SK-N-SH (cell line): Measurements from ENCODE around the gene EBF3. TPM values are rescaled to one million over a fixed set of nuclear protein-coding genes. Genes with fewer than 3 reads are reported as not detected.

Experiments
- CTCF ChIA-PET: fragments of 300-600, 350-600 bp; formaldehyde crosslinking; extraction: SDS; loops from one replicate; lab custom pipeline; 2021; lab: Yijun Ruan, JAX
- POLR2A ChIA-PET: fragments of 350-600 bp; sonication (Branson Sonifier 250); formaldehyde crosslinking; extraction: SDS; loops from one replicate; lab custom pipeline; 2020; ENCODE audit warnings: antibody characterized with exemption, inconsistent platforms; lab: Yijun Ruan, JAX
- DNase-seq: peaks from one replicate; pipeline ENCODE4 v3.0.0; 2012
- H2AFZ ChIP-seq: fragments of 200-600 bp; sonication (generic); 2 replicates; pipeline ENCODE4 v1.8.1; 2016; ENCODE audit warnings: antibody characterized with exemption, mild to moderate bottlenecking, low read depth
- H3F3A ChIP-seq: fragments of 200-600 bp; sonication (generic); replicated peaks from 2 replicates; pipeline ENCODE3; 2016; ENCODE audit warnings: antibody characterized with exemption, mild to moderate bottlenecking; ENCODE audit not compliant: insufficient read depth
- H3K27ac ChIP-seq, 2 experiments: fragments of 200-500 bp in 1 of 2; fragments of 200-600 bp in 1 of 2; sonication (Bioruptor generic) in 1 of 2; sonication (generic), shearing (Covaris generic) in 1 of 2; 2 replicates each; pipeline versions ENCODE4 v1.5.1 to v1.6.1; 2014 to 2016; ENCODE audit warnings: low read depth in 2 of 2, inconsistent platforms in 1 of 2, low read length in 1 of 2, mild to moderate bottlenecking in 1 of 2, mixed read lengths in 1 of 2
- H3K27me3 ChIP-seq: fragments of 200-600 bp; sonication (generic), shearing (Covaris generic); 2 replicates; pipeline ENCODE4 v1.6.1; 2016; ENCODE audit warnings: mixed run types; ENCODE audit not compliant: insufficient read depth
- H3K36me3 ChIP-seq, 2 experiments: fragments of 200-500 bp in 1 of 2; fragments of 200-600 bp in 1 of 2; sonication (Bioruptor generic) in 1 of 2; sonication (generic) in 1 of 2; replicated peaks in 1 of 2; 2 replicates each; pipeline versions ENCODE3 to v1.5.1; 2014 to 2016; ENCODE audit warnings: low read length in 1 of 2, mild to moderate bottlenecking in 1 of 2; ENCODE audit not compliant: insufficient read depth in 2 of 2, control insufficient read depth in 1 of 2
- H3K4me1 ChIP-seq, 2 experiments: fragments of 200-500 bp in 1 of 2; fragments of 200-600 bp in 1 of 2; sonication (Bioruptor generic) in 1 of 2; sonication (generic), shearing (Covaris generic) in 1 of 2; 2 replicates each; pipeline versions ENCODE4 v1.5.1 to v1.6.1; 2014 to 2016; ENCODE audit warnings: low read depth in 1 of 2, low read length in 1 of 2, mixed run types in 1 of 2; ENCODE audit not compliant: insufficient read depth in 2 of 2, control insufficient read depth in 1 of 2
- H3K4me2 ChIP-seq: fragments of 200-600 bp; sonication (generic), shearing (Covaris generic); 2 replicates; pipeline ENCODE4 v1.6.1; 2017; ENCODE audit warnings: mixed run types
- H3K4me3 ChIP-seq, 2 experiments: fragments of 200-500 bp in 1 of 2; fragments of 200-600 bp in 1 of 2; sonication (Bioruptor generic) in 1 of 2; sonication (generic), shearing (Covaris generic) in 1 of 2; 2 replicates each; pipeline versions ENCODE4 v1.5.1 to v1.8.1; 2014 to 2016; ENCODE audit warnings: low read depth in 2 of 2, inconsistent platforms in 1 of 2, low read length in 1 of 2, mild to moderate bottlenecking in 1 of 2, mixed read lengths in 1 of 2, moderate library complexity in 1 of 2
- H3K79me2 ChIP-seq: fragments of 200-600 bp; sonication (generic); 2 replicates; pipeline ENCODE4 v1.8.1; 2017; ENCODE audit warnings: mild to moderate bottlenecking; ENCODE audit not compliant: insufficient read depth
- H3K9ac ChIP-seq: fragments of 200-600 bp; sonication (generic); 2 replicates; pipeline ENCODE4 v1.6.1; 2017; ENCODE audit warnings: mixed run types
- H3K9me2 ChIP-seq: fragments of 200-600 bp; sonication (generic); 2 replicates; pipeline ENCODE4 v1.6.1; 2017; ENCODE audit warnings: mixed run types
- H3K9me3 ChIP-seq: fragments of 200-600 bp; sonication (generic); 2 replicates; pipeline ENCODE4 v1.6.1; 2017; ENCODE audit warnings: mixed run types, mild to moderate bottlenecking, moderate library complexity
- H4K20me1 ChIP-seq: fragments of 200-600 bp; sonication (generic); 2 replicates; pipeline ENCODE4 v1.6.1; 2017; ENCODE audit warnings: mild to moderate bottlenecking, mixed run types; ENCODE audit not compliant: insufficient read depth
- EP300 ChIP-seq, 2 experiments: IDR thresholded peaks; 2 replicates each; pipeline versions ENCODE4 v1.4.0 to v1.6.1; 2012; ENCODE audit warnings: borderline replicate concordance in 1 of 2, low read depth in 1 of 2, low read length in 1 of 2
- EZH2phosphoT487 ChIP-seq: fragments of 200-600 bp; sonication (generic); IDR thresholded peaks from 2 replicates; pipeline ENCODE4 v1.6.1; 2017; ENCODE audit warnings: low read depth, mixed run types, mild to moderate bottlenecking, antibody characterized with exemption, moderate library complexity, borderline replicate concordance
- FOXJ3 ChIP-seq: sonication (generic); formaldehyde crosslinking; IDR thresholded peaks from 2 replicates; pipeline ENCODE4 v1.5.1; 2020; ENCODE audit warnings: mild to moderate bottlenecking, missing genetic modification reagents
- GABPA ChIP-seq: IDR thresholded peaks from 2 replicates; pipeline ENCODE4 v1.4.0; 2012; ENCODE audit warnings: low read depth, mild to moderate bottlenecking
- GATA2 ChIP-seq: sonication (generic); formaldehyde crosslinking; IDR thresholded peaks from 2 replicates; pipeline ENCODE4 v1.5.0; 2020; ENCODE audit warnings: mild to moderate bottlenecking, missing genetic modification reagents
- MEF2A ChIP-seq: IDR thresholded peaks from 2 replicates; pipeline ENCODE4 v1.4.0; 2012; ENCODE audit warnings: low read depth, borderline replicate concordance
- MXI1 ChIP-seq: IDR thresholded peaks from 2 replicates; pipeline ENCODE4 v1.6.1; 2012; ENCODE audit warnings: mild to moderate bottlenecking, low read depth, low read length, improper control_type of control experiment
- NFIC ChIP-seq: IDR thresholded peaks from 2 replicates; pipeline ENCODE4 v1.4.0; 2012; ENCODE audit warnings: borderline replicate concordance
- NRF1 ChIP-seq: IDR thresholded peaks from 2 replicates; pipeline ENCODE4 v1.6.1; 2012; ENCODE audit warnings: low read depth, mild to moderate bottlenecking, low read length
- RCOR1 ChIP-seq: fragments of 150-350 bp; IDR thresholded peaks from 2 replicates; pipeline ENCODE4 v1.6.1; 2017; ENCODE audit warnings: antibody characterized with exemption, low read length
- RFX5 ChIP-seq: IDR thresholded peaks from 2 replicates; pipeline ENCODE4 v1.6.1; 2012; ENCODE audit warnings: mild to moderate bottlenecking, improper control_type of control experiment, low read length
- RXRA ChIP-seq: IDR thresholded peaks from 2 replicates; pipeline ENCODE4 v1.4.0; 2012; ENCODE audit warnings: low read depth, mild to moderate bottlenecking, borderline replicate concordance
- SIN3A ChIP-seq: IDR thresholded peaks from 2 replicates; pipeline ENCODE4 v1.6.1; 2012; ENCODE audit warnings: low read depth, mild to moderate bottlenecking, low read length, moderate library complexity, borderline replicate concordance
- SMC3 ChIP-seq: IDR thresholded peaks from 2 replicates; pipeline ENCODE4 v1.6.1; 2012; ENCODE audit warnings: low read depth, low read length, improper control_type of control experiment
- TCF12 ChIP-seq: IDR thresholded peaks from 2 replicates; pipeline ENCODE4 v1.4.0; 2012
- WGBS: methylation state at CpG from one replicate; pipeline ENCODE4 v1.1.6; 2017; ENCODE audit warnings: low lambda C conversion rate; 5-methylcytosine and 5-hydroxymethylcytosine counted together
- polyA plus RNA-seq, 3 experiments: library from polyadenylated mRNA; depleted of rRNA; stranded (reverse); fragments of >200 nt; gene quantifications; 2 replicates each; pipeline ENCODE4 v1.2.3, GENCODE V29; 2012
- TF ChIP-seq, protein P1 (sequence below): fragments of 200-600 bp; sonication (generic); IDR thresholded peaks from 2 replicates; pipeline ENCODE4 v1.6.1; 2017; ENCODE audit warnings: antibody characterized with exemption, mild to moderate bottlenecking, moderate library complexity
- TF ChIP-seq, protein P2 (sequence below): fragments of 150-350 bp; IDR thresholded peaks from 2 replicates; pipeline ENCODE4 v1.6.1; 2016; ENCODE audit warnings: mild to moderate bottlenecking, low read depth, low read length
- TF ChIP-seq, protein P3 (sequence below): IDR thresholded peaks from 2 replicates; pipeline ENCODE4 v1.4.0; 2012; ENCODE audit warnings: low read depth, borderline replicate concordance
- TF ChIP-seq, protein P4 (sequence below): IDR thresholded peaks from 2 replicates; pipeline ENCODE4 v1.4.0; 2012; ENCODE audit warnings: low read depth, borderline replicate concordance

The EBF3 gene
- polyA plus RNA-seq, 1 of the 3 experiments (the other 2 are of a cell fraction) = not detected

DNA sequence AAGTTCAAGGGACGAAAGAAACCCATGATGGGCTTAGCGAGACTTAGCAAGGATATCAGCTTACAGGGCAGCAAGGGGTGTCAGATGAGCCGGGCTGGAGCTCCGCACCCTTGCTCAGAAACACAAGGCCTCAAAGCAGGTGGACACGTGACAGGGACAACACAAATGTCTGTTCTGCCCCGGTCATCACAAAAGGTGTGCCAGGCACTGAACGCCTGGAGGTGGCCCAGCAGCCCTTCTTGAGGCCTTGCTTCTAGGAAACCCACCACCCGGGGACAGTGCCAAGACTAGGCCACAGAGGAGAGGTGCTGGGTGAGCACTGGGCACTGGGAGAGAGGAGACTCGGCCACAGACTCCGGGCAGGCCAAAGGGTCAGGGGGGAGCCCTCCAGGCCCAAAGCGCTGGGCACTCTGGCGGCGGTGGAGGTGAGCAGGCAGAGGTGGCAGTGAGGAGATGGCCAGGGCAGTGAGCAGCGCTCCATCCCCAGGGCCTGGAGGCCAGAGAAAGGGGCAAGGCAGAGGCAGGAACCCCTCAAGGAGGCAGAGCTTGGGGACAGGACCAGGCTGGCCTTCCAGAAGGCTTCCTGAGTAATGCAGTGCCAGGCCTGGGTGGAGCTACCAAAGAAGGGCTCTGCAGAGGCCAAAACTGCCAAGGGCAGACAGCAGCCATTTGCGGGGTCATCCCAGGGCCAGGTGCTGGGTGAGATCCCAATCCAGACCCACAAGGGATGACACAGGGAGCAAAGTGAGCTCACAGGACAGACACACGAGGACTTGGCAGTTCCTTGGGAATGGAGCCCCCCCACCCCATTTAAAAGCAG lies 22.7 kb downstream of the EBF3 start (continued):
- TF ChIP-seq, protein P1, sequence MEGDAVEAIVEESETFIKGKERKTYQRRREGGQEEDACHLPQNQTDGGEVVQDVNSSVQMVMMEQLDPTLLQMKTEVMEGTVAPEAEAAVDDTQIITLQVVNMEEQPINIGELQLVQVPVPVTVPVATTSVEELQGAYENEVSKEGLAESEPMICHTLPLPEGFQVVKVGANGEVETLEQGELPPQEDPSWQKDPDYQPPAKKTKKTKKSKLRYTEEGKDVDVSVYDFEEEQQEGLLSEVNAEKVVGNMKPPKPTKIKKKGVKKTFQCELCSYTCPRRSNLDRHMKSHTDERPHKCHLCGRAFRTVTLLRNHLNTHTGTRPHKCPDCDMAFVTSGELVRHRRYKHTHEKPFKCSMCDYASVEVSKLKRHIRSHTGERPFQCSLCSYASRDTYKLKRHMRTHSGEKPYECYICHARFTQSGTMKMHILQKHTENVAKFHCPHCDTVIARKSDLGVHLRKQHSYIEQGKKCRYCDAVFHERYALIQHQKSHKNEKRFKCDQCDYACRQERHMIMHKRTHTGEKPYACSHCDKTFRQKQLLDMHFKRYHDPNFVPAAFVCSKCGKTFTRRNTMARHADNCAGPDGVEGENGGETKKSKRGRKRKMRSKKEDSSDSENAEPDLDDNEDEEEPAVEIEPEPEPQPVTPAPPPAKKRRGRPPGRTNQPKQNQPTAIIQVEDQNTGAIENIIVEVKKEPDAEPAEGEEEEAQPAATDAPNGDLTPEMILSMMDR = no peak
- TF ChIP-seq, protein P2, sequence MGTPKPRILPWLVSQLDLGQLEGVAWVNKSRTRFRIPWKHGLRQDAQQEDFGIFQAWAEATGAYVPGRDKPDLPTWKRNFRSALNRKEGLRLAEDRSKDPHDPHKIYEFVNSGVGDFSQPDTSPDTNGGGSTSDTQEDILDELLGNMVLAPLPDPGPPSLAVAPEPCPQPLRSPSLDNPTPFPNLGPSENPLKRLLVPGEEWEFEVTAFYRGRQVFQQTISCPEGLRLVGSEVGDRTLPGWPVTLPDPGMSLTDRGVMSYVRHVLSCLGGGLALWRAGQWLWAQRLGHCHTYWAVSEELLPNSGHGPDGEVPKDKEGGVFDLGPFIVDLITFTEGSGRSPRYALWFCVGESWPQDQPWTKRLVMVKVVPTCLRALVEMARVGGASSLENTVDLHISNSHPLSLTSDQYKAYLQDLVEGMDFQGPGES = no peak
- no peak for TF ChIP-seq TCF12
- no peak for TF ChIP-seq RFX5
- no peak for TF ChIP-seq SMC3
- no peak for TF ChIP-seq SIN3A
- no peak for TF ChIP-seq MEF2A
- no peak for TF ChIP-seq GABPA
- TF ChIP-seq MXI1 = no peak
- TF ChIP-seq, protein P3, sequence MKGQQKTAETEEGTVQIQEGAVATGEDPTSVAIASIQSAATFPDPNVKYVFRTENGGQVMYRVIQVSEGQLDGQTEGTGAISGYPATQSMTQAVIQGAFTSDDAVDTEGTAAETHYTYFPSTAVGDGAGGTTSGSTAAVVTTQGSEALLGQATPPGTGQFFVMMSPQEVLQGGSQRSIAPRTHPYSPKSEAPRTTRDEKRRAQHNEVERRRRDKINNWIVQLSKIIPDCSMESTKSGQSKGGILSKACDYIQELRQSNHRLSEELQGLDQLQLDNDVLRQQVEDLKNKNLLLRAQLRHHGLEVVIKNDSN = no peak
- no peak for TF ChIP-seq EP300 (IDR thresholded peaks at IDR 0.05; ENCODE audit: borderline replicate concordance in 1 of 2, low read depth in 1 of 2, low read length in 1 of 2)

DNA sequence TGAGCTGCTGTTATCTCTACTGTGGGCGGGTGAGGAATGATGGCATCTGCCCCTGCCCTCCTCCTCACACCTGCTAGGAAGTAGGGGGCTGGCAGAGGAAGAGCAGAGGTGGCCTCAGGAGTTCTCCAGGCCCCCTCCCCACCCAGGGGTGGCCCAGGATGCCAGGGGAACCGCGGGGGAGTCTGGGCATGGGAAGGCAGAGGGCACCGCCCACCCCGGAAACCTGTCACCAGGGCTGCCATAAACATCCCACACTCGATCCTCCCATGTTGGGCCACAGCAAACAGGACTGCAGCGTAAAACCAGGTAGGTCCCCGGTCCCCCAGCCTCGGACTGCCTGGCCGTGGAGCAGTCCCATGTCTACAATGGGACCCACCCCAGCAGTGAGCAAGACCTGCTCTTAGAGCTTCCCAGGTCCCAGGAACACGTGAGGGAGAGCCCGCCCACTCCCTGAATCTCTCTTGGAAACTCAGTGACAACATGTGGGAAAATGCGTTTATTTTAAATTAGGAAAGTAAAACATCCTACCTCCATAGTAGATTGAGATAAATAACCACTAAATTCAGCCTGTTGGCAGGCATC lies 23.4 kb downstream of the EBF3 start:
- H3K9me2 ChIP-seq = no peaks in the 10 kb centered on the region
- H3K36me3 ChIP-seq = no peaks in the 10 kb centered on the region
- H3K4me3 ChIP-seq = no peak overlapping the region
- H3K4me2 ChIP-seq = no peak overlapping the region
- peaks cover 0 to 15% of the 10 kb centered on the region in 2 experiments; a peak in 1 of 4 replicates for H3K4me1 ChIP-seq
- no peaks in the 10 kb centered on the region for H3F3A ChIP-seq
- no peak for DNase-seq
- ChIA-PET POLR2A (no interaction called here), CTCF (interaction anchor here (2.6 kb wide), 1 partner anchor 28 kb away, joined by 8 read pairs; no protein-coding TSS in a partner anchor)
- H3K27ac ChIP-seq = no peak overlapping the region
- H2AFZ ChIP-seq = no peak overlapping the region
- H3K79me2 ChIP-seq = no peaks in the 10 kb centered on the region
- no peaks in the 10 kb centered on the region for H3K27me3 ChIP-seq
- H4K20me1 ChIP-seq = no peaks in the 10 kb centered on the region
- 33% methylated on average over 7 of the region's 13 CpGs for WGBS
- no peaks in the 10 kb centered on the region for H3K9me3 ChIP-seq
- no peak overlapping the region for H3K9ac ChIP-seq
- TF ChIP-seq EZH2phosphoT487 (no peak), GATA2 (no peak), FOXJ3 (CRISPR knock-in tag) (no peak), RXRA (no peak), SIN3A (no peak), SMC3 (no peak), NRF1 (no peak), MEF2A (no peak), EP300 (IDR thresholded peaks at IDR 0.05; ENCODE audit: borderline replicate concordance in 1 of 2, low read depth in 1 of 2, low read length in 1 of 2) (no peak), TCF12 (no peak), RCOR1 (no peak), NFIC (no peak)
- TF ChIP-seq, protein P2 = no peak
- TF ChIP-seq, protein P1 = no peak
- TF ChIP-seq, protein P4, sequence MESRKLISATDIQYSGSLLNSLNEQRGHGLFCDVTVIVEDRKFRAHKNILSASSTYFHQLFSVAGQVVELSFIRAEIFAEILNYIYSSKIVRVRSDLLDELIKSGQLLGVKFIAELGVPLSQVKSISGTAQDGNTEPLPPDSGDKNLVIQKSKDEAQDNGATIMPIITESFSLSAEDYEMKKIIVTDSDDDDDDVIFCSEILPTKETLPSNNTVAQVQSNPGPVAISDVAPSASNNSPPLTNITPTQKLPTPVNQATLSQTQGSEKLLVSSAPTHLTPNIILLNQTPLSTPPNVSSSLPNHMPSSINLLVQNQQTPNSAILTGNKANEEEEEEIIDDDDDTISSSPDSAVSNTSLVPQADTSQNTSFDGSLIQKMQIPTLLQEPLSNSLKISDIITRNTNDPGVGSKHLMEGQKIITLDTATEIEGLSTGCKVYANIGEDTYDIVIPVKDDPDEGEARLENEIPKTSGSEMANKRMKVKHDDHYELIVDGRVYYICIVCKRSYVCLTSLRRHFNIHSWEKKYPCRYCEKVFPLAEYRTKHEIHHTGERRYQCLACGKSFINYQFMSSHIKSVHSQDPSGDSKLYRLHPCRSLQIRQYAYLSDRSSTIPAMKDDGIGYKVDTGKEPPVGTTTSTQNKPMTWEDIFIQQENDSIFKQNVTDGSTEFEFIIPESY = no peak
